HT1080 (cell line): ENCODE data around the gene EHBP1. TPM values are rescaled to one million over a fixed set of nuclear protein-coding genes. Genes with fewer than 3 reads are reported as not detected.

Experiments
- DNase-seq: peaks from one replicate; pipeline ENCODE4 v3.0.0-alpha.2; 2015; ENCODE audit warnings: low read depth
- total RNA-seq: library from RNA; depleted of rRNA; stranded (reverse); fragments of >200 nt; shearing (Covaris generic); gene quantifications from 2 replicates; pipeline ENCODE4 v1.2.3, GENCODE V29; 2014

Gene EHBP1
- total RNA-seq, 1 experiment from 2014 or later, result 26.3 TPM

DNA sequence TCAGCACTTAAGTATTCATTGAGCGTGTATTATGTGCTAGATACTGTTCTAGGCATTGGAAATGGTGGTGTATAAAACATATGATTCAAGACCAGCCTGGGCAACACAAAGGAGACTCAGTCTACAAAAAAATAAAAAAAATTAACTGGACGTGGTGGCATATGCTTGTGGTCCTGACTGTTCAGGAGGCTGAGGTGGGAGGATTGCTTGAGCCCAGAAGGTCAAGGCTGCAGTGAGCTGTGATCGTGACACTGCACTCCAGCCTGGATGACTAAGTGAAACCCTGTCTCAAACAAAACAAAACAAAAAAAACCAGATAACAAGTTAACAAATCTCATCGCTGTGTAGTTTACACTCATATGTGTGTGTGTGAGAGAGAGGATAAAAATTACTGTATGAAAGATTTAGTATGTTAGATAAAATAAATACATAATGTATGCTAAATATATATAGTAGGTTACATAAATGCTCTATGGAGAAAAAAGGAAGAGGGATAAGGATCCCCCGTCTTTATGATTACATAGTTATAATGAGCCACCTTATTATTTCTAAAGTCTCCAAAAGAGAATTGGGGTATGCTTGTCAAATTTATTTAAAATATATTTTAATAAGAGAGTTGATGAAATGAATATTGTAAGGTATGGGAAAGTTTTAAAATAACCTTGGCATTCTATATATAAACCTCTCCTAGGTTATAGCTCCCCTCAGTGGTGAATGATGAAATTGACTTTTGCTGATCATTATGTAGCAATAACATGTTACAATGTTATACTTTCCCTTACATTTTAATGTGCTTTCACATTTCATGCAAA lies 69.2 kb downstream of the EHBP1 start:
- DNase-seq, result peak; percentile 70

DNA sequence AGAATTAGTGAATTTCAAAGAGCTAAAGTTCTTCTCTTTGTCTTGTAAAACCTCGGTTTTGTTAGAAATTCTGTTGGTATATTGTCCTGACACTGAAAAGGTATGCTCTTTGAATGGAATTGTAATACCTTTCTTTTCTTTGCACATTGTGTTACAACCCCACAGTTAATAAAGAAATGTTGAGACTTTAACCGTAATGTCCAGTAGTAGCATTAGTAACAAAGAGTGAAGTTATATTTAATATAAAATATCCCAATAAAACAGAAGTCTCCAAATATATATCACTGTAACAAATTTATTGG lies 69.8 kb downstream of the EHBP1 start:
- no peak for DNase-seq

DNA sequence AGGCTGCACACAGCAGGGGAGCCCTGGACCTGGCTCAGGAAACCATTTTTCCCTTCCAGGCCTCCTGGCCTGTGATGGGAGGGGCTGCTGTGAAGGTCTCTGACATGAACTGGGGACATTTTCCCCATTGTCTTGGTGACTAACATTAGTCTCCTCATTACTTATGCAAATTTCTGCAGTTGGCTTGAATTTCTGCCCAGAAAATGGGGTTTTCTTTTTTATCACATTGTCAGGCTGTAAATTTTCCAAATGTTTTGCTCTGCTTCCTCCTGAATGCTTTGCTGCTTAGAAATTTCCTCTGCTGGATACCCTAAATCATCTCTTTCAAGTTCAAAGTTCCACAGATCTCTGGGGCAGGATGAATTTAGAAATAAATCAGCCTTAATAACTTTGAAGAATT lies 78.2 kb downstream of the EHBP1 start:
- no peak for DNase-seq

DNA sequence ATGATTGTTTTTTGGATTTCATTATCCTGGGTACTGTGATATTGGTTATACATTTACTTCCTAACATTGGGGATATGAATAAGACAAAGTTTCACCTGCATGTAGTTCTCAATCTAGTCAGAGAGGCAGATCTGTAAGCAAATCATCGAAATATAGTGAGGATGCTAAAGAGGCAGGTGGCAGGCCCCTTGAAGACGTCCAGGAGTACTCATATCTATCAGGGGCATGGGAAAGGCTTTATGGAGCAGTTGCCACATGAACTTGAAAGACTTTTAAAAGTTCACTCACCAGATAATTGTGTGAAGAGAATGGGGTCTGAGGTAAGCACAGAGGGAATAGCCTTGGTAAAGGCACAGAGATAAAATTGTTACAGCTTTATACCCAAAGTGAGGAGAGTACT lies 78.8 kb downstream of the EHBP1 start:
- no peak for DNase-seq

DNA sequence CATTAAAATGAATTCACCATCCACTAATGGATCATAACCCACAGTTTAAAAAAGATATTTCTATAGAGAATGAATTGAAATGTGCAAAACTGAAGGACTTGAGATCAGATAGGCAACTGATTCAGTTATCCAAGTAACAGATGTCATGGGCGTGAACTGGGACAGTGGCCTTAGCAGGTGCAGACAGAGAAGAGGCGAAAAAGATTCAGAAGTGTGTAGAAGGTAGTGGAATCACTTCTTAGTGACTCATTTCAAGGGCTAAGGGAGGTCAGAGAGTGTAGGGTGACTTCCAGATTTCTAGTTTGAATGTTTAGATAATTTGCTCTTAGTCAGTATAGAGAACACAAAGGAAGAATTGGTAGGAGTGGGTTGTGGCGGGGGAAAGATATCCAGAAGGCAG lies 79.7 kb downstream of the EHBP1 start:
- DNase-seq, result peak; percentile 50

DNA sequence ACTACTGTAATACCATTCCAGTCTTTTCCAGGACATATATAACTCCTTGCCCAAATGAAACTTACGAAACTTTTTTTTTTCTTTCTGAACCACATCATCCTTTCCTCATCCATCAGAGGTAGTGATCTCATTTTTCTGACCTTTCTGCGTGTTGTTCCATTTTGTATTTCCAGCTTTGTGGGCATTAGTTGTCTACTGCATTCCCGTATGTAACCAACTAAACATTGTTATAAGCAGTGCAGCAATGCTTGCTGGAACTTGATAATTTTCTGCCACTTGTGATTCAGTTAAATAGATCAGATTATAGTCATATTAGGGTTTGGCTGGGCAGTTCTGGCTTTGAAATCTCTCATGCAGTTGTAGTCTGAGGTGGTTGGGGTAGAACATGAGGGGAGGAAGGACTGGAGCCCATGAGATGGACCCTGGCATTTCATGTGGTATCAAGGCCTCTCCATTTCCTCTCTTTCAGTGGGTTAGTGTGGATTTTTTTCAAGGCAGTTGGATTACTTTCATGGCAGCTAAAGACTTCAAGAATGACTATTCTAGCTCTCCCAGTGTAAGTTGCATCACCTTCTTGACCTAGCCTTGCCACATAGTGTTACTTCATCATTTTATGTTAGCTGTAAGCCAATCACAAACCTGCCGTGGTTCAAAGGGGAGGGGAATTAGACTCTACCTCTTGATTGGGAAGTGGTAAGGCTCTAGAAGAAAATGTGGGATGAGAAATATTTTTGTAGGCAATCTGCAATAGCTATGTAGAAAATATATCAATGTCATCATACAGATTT lies 80.5 kb downstream of the EHBP1 start:
- DNase-seq, result no peak

DNA sequence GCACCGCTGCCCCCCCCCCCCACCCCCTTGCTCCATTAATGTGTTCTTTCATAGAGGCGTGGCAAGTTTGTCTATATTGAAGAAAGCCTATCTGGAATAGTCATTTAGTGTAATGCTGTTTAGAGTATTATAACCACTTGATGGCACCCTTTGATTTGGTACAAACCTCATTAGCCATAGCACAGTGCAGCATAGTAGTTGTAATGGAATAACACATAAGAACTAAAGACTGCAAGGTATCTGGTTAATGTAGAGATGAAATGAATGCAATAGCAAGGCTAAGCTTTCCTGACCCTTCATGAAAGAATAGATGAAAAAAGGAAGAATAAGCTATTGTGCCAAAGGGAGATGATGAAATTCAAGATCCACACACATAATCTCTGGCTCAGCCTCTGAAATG lies 81.9 kb downstream of the EHBP1 start:
- peak; percentile 36 for DNase-seq

DNA sequence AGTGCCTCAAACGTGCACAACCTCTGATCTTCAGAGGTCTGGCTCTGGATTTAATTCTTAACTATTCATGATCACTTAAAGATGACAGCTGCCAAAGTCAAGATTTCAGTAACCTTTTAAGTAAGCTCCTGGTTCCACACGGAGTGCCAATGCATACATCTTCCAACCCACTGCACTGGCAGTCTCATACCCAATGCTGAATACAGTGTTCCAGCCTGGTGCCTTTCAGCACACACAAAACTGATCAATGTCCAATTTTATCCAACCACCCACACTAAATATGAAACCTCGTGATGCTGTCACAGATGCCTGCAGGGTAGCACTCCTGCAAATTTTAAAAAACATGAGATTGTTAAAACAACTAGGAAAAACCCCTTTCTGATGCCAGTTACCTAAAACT lies 84.0 kb downstream of the EHBP1 start:
- no peak for DNase-seq

DNA sequence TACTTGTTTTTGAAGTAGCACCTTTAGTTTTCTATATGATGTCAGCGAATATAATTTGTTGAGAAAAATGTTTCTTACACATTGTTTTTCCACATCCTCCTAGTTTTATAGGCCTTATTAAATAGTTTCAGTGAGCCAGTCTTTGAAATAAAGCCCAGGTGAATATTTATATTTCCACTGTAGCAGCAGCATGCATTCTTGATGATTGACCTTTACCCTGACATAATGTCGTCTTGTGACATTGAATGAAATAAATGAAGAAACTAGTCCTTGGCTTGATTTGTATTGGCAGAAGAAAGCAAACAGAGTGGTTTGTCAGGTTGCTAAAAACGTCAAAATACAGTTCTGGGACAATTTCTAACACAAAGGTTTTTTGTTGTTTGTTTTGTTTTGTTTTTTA lies 84.4 kb downstream of the EHBP1 start:
- no peak for DNase-seq

DNA sequence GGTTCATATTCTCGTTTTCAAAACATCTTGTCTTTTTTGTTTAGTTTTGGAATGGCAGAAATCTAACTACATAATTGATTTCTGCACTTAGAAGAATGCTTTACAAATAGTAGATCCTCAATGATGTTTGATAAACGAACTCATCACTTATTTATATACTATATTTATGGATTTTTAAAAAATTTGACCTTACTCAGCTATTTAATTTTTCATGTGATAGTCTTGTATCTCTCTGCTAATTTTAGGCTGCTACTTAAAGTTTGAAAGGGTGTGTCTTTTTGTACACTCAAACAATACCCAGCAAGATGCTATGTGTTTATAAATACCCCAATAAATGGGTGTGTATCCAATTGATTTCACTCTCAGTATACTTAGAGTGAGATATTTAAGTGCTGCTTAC lies 86.9 kb downstream of the EHBP1 start:
- DNase-seq, result no peak

DNA sequence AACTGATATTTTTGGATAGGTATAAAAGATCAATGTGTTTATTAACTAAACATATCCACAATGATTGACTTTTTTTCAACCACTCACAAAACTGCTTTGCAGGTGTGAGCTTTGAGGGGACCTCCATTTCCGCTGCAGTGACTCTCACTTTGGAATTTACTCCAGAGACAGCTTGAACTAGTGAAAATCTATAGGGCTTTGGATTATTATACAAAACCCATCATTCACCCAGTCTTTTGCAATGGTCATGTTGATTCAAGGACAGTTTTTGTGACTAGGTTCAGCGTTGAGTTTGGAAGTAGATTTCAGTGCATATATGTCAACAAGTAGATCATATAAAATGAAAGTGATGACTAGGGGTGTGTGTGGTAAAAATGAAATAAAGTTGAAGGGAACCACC lies 87.7 kb downstream of the EHBP1 start:
- no peak for DNase-seq

DNA sequence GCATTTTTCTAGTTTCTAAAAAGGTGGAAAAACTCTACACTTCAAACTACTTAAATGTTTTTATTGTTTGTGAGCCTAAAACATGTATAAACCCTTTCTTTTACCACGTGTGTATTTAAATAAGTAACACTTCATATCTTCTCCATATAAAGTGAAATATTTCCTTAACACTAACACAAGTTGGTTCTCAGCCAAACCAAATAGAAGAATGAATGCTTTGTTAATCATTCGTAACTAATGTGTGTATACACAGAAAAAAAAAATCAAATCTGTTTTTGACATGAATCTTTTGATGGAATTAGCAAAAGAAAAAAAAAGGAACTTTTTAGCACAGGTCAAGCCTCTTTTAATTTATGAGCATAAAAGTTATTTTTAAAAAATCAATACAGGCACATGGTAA lies 89.3 kb downstream of the EHBP1 start:
- DNase-seq, result peak; percentile 33

DNA sequence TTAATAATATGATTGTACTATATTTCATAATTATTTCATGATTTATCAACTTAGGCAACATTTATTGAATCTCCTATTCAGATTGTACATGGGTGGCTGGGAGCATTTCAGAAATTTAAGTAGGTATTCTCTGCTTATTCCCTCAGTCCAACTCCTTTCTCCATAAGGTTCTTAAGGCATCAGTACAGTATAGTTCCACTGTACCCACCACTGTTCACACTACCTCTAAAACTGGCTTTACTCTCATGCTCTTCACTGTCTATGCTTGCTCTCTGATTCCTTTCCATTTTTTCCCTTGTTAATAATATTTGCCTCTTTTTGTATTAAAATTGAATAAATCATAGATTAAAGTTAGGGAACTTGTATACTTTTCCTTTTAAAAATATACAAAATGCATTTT lies 89.8 kb downstream of the EHBP1 start:
- no peak for DNase-seq

DNA sequence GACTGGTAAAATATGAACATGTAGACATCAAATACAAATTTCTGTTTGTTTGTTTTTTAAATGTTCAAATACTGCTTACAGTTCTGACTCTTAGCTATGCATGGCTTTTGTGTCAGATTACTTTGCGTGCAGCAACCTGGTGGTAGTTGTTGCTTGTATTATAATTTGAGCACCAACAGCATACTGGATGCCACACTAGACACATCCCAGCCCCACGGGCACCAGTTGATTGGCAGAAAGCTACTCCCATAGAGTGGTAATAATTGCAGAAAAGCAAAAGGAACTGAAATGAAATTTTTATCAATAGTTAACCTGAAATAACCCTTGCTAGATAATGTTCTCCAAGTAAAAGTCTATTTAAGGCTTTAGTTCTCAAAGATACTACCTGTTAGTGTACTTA lies 91.6 kb downstream of the EHBP1 start:
- no peak for DNase-seq

DNA sequence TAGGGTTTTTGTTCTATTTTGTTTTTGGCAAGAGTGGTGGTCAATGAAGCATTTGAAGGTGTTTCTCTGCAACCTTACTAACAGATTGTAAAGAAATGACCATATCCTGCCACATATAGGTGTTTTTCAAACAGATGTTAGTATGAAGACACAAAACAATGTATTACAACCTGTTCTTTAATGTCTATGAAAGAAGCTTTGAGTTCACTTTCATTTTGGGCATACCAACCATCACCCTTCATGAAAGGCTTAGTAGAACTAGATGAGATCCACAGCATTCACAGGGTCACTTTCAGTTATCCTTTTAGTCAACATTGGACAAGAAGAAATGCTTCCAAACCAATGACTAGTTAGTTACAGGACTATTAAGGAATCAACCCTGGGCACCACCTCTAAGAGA lies 95.1 kb downstream of the EHBP1 start:
- DNase-seq, result no peak

DNA sequence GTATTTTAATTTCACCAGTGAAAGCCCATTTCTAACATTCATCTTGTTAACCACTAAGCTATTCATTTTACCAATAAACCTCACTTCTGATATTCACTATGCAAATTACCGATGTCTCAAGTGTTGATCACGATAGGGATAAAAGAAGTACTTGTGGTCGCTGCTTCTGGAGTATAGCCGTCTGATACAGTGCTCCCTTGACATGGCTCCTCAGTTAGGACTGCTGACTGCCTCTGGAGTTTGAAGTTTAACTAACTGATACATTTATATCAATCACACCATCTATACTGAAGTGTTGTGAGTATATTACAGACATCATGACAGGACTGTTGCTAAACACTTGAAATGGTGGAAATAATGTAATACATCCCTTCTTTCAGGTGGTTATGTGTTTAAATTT lies 95.6 kb downstream of the EHBP1 start:
- DNase-seq, result no peak

DNA sequence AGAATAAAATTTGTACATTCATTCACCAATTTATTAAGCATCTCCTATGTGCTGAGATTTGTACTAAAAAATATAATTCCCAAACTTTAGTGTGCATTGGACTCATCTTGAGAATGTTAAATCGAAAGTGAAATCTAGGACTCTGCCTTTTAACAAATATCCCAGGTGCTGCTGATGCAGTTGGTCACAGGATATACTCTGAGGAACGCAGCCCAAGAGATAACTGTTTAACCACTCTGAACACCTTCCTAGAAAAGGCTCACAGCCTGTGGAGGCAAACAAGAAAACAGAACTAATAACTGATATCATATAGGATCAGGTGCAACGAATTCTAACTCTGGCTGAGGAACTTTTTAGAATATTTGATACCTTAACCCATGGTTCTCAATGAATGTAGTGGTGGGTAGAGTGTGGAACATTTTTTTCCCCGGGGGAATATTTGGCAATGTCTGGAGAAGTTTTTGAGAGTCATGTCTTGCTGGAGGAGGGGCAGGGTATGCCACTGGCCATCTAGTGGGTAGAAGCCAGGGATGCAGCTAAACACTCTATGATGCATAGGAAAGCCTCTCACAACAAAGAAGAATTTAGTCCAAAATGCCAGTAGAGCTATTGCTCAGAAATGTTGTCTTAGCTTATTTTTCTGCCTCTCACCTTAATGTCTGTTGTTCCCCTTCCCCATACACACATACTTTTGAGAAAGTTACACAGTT lies 96.5 kb downstream of the EHBP1 start:
- DNase-seq, result peak; percentile 20

DNA sequence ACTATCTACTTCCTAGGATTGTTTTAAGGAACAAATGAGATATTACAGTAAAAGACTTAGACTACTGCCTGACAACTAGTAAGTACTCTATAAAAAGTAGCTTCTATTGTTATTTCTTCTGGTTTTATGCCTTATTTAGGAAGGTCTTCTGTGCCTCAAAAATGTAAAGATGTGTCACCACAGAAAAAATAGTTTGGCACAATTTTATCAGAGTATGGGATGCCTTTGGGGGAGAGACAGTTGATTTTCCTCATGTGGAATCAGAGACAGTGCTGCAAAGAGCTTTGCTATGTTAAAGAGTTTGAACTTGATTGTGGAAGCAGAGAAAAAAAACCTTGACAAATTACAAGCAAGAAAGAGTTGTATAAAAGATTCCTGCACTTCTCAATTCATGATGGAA lies 98.4 kb downstream of the EHBP1 start:
- no peak for DNase-seq

DNA sequence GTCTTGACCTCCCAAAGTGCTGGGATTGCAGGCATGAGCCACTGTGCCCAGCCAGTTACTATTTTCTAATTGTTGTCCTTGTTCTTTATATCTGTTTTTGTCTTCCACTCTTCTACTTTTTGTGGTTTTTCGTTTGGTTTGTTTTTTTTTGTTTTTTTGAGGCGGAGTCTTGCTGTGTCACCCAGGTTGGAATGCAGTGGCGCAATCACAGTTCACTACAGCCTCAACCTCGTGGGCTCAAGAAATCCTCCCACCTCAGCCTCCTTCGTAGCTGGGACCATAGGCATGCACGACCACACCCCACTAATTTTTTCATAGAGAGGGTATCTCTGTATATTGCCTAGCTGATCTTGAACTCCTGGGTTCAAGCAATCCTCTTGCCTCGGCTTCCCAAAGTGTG lies 100.7 kb downstream of the EHBP1 start:
- peak; percentile 42 for DNase-seq

DNA sequence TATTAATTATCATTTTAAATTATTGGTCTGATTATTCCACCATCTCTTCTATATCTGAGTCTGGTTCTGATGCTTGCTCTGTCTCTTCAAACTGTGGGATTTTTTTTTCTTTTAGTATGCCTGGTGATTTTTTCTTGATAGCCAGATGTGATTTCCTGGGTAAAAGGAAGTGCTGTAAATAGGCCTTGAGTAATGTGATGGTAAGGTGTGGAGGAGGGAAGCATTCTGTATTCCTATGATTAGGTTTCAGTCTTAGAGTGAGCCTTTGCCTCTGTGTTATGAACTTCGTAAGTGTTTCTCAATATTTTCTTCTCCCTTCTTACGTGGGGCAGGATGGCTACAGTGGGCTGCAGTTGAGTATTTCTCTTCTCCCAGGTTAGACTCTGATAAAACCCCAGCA lies 103.0 kb downstream of the EHBP1 start:
- DNase-seq, result no peak

DNA sequence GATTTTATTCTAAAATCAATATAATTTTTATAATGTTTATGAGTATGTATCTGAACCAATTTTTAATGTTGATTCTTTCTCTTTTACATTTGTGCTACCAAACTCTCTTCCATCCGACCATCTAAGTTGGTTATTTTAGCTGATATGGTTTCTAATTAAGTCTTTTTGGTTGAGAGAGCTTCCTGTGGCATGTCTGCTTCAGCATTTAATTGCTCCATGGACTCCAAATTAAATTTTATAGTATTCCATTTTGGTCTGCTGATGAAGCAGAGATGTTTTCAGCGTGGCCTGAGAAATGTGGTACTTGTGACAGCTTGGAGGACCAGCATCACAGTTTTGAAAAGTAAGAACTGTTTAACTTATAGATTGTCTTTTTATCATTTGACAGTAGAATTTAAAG lies 105.6 kb downstream of the EHBP1 start:
- DNase-seq, result no peak

DNA sequence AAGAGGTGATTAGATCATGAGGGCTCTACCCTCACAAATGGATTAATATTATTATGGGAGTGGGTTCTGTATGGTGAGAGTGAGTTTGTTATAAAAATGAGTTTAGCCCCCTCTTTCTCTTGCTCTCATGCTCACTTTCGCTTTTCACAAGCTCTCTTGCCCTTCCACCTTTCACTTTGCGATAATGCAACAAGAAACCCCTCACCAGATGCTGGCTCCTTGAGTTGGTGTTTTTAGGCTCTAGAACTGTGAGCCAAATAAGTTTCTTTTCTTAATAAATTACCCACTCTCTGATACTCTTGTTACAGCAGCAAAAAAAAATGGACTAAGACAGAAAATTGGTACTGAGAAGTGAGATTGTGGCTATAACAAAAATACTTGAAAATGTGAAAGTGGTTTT lies 106.5 kb downstream of the EHBP1 start:
- no peak for DNase-seq
